NOMO-1 treated with DMSO at 0.1 percent for 48 hours (cell line): ENCODE measurements around the gene SIVA1.

Experiments used
- DNase-seq: peaks from one replicate; lab custom pipeline; 2025; ENCODE audit not compliant: unreplicated experiment; lab: John Stamatoyannopoulos, UW

SIVA1 gene

DNA sequence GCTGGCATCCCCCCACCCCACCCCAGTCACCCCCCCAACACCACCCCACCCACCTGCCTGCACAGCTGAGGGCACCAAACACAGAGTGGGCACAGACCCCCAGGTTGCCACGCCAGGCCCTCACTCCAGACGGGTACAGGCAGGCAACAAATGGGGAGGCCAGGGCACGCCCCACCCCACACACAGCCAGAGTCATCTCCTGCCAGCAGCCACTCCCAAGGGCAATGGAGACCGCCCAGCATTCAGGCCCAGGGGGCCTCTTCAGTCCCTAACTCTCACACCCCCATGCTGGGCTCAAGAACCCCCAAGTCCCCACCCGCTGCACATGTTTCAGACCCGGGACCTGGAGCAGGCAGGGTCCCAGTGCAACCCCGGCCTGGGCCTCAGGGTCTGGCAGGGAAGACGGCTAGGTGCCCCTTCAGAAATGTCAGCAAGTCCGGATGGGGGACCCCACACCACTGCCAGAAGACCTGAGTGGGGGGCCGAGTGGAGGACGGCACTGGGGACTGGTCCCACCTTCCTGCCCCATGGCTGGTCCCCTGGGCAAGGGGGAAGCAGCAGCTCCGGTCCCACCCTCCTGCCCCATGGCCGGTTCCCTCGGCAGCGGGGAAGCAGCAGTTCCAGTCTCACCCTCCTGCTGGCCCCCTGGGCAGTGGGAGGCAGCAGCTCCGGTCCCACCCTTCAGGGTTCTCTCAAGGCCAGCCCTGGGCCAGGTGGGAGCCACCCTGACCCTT is 30.7 kb downstream of the SIVA1 start:
- DNase-seq = no peak

- no peak for DNase-seq
These were observed 31.2 kb downstream of the SIVA1 start for GRCh38 chr14:104784218-104784568.

DNA sequence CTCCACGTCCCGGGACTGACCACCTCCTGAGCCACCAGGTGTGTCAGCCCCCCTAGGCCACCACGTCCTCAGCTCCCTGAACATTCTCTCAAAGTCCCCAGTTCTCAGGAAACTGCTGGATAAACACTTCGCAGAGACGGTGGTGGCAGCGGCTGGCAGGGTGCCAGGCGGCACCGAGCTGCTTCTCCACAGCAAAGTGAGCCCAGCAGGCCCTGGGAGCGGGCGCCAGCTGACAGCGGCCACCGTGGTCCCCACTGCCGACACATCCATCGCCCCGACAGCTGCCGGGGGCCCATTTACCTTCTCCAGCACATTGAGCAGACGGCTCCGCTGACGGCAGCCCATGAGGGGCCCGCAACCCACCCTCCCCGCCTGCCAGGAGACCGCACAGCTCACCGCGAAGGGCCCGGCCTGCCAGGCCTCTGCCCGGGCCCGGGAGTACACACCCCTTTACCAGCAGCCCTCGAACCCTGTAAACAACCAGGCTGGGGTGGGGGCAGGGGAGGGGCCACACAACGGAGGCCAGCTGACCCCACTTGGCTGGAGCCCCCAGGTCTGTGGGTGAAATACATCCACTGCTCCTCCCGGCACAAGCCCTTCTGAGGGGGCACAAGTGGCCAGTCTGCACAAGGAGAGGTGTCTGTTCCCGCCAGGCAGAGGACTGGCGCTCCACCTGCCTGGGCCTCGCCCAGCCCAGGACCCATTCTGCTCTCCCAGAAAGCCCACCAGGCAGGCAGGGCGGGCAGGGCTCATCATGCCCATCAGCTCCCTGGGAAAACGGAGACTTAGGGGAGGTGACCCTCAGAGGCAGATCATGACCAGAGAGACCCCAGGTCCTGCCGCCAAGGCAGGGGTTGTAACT is 32.1 kb downstream of the SIVA1 start:
- no peak for DNase-seq

GRCh38 chr14:104785708-104786080 is 32.7 kb downstream of the SIVA1 start:
- DNase-seq = no peak

GRCh38 chr14:104786091-104786586 is 33.2 kb downstream of the SIVA1 start:
- no peak for DNase-seq

DNA sequence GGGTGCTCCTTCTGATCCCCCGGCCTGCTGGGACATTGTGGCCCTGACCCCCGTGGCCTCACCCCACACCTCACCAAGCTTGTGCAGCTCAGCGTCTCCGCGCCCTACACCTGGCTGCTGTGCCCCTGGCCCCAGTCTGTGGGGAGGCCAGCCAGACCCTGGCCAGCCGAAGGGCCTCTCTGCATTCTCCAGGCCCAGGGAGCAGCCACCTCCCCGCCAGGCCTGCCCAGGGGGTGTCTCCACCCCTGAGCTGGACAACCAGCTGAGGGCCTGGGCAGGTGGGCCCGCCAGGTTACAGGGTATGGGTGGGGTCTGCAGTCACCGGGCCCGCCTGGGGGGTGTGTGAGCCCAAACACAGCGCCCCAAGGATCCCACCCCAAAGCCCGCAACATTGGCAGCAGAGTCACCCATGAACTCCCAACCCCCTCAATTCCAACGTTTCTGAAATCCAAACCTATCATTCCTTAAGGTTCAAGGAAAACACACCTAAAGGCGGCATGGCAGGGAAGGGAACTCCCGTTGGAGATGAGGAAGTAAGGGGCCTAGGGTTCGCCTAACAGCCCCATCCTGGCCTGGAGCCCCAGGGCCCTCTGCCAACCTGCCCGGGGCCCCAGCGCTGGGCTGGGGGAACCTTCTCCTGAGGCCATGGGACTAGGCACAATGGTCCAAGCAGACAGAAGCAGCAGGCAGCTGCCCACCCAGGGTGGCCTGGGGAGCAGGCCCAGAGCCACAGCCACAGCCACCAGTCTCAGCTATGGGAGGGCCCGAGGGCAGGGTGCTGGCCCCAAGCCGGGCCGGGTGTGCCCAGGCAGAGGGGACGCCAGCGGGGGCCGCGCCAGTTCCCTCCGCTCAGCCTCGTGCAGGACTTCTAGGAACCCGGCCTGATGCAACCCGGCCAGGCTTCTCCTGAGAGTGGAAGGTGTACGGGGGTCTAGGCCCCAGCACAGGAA is 34.1 kb downstream of the SIVA1 start:
- DNase-seq = no peak

- DNase-seq = peak; percentile 19
These were observed 34.8 kb downstream of the SIVA1 start for GRCh38 chr14:104787736-104788135.

DNA sequence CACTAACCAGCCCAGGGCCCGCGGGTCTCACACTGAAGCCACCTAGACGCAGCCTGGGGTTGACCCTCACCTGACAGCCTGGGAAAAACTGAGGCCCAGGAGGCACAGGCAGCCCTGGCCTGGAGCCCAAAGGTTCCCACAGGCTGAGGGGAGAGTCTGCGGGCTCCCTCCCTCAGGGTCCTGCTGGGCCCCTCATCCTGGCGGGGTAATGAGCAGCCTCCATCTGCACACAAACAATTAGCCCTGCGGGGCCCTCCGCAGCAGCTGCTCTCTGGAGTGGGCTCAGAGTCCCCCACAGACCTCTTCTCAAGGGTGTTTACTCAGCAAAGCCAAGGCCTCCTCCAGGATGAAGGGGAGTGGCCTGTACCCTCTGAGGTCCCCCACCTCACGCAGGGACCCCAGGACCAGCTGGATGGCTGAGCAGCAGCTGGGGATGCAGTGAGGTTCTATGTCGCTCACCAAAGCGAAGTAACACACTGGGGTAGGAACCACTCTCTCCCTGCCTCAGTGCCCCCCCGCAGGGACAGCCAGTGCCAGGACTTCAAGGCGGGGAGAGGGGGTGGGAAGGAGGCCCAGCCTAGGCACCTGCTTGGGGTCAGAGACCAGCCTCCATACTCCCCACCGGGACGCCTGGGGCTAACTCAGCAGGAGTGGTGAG is 35.3 kb downstream of the SIVA1 start:
- no peak for DNase-seq

- no peak for DNase-seq
These were observed 36.1 kb downstream of the SIVA1 start for GRCh38 chr14:104788873-104789663.

DNA sequence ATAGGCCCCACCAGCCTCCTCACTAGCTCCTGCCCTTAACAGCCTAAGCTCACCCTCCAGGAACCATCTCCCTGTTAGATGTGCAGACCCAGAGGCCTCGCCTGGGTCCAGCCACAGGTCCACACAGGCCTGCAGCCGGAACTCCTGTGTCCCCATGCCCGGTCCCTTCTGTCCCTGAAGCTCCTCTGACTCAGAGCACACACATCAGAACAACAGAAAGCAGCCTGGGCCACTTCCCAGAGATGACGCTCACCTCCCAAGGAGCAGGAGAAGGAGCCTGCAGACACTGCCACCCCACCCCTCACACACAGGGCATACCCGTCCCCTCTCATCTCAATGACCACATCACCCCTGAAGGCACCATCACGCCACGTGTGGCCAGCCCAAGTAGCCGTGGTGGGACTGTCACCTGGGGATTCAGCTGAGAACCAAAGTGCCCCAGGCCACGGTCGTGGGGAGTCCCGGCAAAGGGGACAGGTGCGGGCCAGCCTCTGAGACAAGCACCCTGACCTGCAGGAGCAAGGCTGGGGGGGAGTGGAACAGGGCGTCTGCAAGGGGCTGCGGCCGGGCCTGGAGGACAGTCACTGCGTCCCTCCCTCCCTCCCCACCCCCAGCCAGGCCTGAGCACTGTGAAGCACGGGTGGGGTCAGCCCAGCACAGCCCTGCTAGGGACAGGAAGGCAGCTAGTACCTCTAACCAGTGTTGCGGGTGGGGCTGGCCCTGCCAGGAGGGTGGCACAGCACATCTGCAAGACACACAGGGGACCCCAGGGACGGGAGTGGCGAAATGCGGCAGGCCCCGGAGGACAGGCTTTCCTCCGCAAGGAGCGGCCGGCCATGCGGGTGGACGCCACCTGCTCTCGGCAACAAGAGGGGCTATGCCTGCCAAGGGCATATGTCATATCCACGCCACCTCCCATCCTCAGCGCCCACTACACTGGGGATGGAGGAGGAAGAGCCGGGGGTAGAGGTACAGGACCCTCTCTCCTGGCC is 37.1 kb downstream of the SIVA1 start:
- DNase-seq = no peak

DNA sequence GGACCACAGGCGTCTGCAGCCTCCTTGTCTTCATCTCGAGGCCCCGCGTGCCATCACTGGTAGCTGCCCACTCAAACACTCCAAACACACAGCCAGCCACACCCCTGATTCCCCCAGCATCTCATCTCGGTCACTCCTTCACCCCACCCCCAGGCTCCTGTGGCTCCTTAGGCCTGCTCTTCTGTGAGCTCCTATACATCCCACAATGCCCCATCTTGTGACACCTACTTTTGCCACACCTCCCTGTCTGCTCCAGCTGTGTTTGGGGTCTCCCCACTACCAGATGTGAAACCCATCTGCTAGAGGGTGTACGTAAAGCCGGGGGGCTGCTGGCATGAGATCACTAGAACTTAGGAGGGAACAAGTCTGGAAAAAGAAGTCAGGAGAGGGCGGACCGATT is 38.5 kb downstream of the SIVA1 start:
- DNase-seq = no peak

DNA sequence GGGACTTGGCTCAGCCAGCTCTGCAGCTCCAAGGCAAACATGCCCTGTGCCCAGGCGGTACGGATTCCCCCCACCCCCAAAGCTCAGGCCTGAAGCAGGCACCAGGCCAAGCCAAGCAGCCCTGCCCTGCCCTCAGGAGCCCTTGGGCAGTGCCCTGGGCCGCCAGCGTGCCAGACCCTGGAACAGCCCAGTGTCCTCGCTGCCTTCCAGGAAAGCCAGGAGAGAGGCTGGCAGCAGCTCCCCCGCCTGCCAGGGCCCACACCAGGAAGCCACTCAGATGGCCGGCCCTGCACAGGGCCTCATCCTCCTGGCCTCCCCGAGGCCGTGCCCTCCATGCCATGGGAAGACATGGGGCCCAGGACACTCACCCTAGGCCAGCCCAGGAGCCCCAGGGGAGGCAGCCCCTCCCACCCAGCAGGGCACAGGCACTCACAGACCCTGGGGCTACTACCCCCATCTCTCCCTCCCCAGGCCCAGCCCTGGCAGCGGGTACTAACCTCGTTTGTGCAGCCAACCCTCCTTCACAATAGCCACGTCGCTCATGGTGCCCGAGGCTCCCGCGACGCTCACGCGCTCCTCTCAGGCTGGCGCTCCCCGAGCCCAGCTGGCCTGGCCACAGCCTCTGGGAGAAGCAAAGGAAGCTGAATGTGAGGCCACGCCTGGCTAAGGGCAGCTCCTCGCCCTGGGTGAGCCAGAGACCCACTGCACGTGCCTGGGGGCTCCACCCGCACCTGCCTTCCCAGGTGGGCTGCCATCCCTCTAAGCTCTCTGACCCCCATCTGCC is 39.3 kb downstream of the SIVA1 start:
- no peak for DNase-seq

DNA sequence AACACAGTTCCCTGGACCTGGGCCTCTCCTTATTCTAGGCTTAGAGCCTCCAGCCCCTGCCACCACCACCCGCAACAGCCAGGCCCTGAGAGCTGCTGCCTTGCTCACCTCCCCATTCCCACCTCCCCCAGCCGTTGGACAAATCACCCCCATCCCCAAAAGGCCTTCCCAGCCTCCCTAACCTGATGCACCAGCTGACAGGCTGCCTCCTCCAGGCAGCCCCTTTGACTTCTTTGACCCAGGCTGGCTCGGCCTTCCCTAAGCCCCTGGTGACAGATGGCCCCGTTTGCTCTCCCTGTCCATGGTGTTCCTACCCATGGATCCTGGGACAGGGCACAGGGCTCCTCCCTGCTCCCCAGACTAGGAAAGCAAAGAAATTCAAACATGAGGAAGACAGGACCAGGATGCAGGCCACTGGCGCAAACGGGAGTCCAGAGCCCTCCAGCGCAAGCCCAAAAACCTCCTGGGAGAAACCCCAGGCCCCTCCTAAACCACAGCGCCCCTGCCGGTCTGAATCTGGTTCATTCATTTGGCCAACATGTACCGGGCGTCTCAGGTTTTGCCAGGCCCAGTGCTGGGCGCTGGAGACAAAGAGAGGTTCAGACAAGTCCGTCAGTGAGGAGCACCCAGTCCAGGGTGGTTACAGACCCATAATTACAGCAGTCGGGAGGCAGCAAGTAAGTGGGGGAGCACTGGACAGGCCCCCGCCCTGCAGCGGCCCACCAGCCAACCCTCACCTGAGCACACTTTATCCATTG is 40.2 kb downstream of the SIVA1 start:
- DNase-seq = no peak

- DNase-seq = no peak
These were observed 40.7 kb downstream of the SIVA1 start for GRCh38 chr14:104793703-104793959.

- no peak for DNase-seq
These were observed 41.2 kb downstream of the SIVA1 start for GRCh38 chr14:104794099-104794498.

DNA sequence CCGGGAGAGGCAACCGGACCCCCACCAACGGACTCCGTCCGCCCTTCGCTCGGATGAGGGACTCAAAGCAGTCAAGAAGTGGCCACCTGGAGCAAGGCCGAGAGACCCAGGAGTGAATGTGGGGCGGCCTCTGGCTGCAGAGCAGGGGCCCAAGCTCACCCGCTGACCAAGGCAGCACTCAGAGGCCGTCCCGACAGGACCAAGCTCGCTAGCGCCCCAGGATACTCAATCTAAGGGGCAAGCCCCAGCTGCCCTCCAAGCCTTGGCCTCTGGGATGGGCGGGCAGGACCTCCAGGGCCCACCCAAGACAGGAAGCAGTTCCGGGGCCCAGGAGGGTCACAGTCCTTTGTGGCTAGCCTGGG is 41.7 kb downstream of the SIVA1 start:
- no peak for DNase-seq

GRCh38 chr14:104794993-104795780 is 42.2 kb downstream of the SIVA1 start, which contains the start of gene AKT1:
AKT1 (minus strand) TSS chr14:104795748; CDS start chr14:104792643, 3,105 bp downstream.
- DNase-seq = no peak
